Cerebellar nuclear complex (tissue), 1 donor: ENCODE data around the gene JMJD7.
A peak's percentile ranks its signal among the peaks of the same experiment; 100 is the strongest.

Experiments used
- DNase-seq, 2 experiments: peaks; one replicate each; lab custom pipeline; 2025; lab: John Stamatoyannopoulos, UW

JMJD7 gene

DNA sequence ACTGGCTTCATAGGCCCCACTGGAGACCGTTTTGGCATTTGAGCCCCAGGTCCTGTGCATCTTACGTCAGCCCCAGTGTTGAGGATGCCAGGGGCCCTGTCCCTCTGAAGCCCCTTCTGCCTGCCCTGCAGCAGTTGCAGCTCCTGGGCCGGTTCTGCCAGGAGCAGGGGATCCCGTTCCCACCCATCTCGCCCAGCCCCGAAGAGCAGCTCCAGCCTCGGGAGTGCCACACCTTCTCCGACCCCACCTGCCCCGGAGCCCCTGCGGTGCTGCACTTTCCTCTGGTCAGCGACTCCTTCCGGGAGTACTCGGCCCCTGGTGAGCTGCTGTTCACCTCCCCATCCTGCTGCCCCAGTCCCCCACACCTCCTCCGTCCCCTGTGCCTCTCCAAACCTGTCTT, 19.3 kb downstream of the JMJD7 start:
- no peak for DNase-seq

GRCh38 chr15:41847981-41848380, 20.1 kb downstream of the JMJD7 start:
- peak in 1 of 2 experiments; percentile 64 for DNase-seq

GRCh38 chr15:41848631-41849030, 20.7 kb downstream of the JMJD7 start:
- no peak for DNase-seq

GRCh38 chr15:41849204-41849603, 21.3 kb downstream of the JMJD7 start:
- no peak for DNase-seq

GRCh38 chr15:41849861-41850260, 22.0 kb downstream of the JMJD7 start:
- DNase-seq: no peak

GRCh38 chr15:41850482-41851166, 22.7 kb downstream of the JMJD7 start:
- DNase-seq: no peak

GRCh38 chr15:41851167-41851523, 23.3 kb downstream of the JMJD7 start:
- DNase-seq: no peak

DNA sequence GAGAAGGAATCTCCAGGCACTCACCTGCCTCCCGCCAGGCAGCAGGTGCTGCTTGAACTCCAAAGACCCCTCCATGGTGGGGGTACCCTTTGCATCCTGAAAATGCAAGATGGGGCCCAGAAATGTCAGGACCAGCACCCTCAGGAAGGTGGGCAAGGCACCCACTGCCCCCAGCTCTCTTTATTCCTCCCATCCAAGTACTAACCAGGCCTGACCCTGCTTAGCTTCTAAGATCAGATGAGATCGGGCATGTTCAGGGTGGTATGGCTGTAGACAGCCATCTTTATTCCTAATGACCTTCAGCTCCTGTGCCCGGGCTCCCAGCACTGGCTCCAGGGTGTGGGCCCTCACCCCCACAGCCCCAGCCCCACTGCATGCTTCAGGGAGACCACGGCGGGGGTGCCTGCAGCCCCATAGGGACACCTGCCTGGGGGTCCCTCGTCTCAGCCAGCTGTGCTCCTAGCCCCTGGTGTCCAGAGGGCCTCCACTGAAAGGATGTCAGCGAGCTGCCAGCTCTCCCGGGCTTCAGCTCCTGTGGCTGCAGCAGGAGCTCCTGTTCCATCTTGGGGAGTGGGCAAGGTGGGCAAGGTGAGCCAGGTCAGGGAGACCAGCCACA, 24.0 kb downstream of the JMJD7 start:
- DNase-seq: no peak

GRCh38 chr15:41852736-41853590, 25.1 kb downstream of the JMJD7 start:
- no peak for DNase-seq

GRCh38 chr15:41853831-41854230, 25.9 kb downstream of the JMJD7 start:
- no peak for DNase-seq

GRCh38 chr15:41854443-41854842, 26.6 kb downstream of the JMJD7 start:
- no peak for DNase-seq

- no peak for DNase-seq
These were observed 27.5 kb downstream of the JMJD7 start for GRCh38 chr15:41855261-41855961.

- no peak for DNase-seq
These were observed 28.4 kb downstream of the JMJD7 start for GRCh38 chr15:41856262-41856661.

DNA sequence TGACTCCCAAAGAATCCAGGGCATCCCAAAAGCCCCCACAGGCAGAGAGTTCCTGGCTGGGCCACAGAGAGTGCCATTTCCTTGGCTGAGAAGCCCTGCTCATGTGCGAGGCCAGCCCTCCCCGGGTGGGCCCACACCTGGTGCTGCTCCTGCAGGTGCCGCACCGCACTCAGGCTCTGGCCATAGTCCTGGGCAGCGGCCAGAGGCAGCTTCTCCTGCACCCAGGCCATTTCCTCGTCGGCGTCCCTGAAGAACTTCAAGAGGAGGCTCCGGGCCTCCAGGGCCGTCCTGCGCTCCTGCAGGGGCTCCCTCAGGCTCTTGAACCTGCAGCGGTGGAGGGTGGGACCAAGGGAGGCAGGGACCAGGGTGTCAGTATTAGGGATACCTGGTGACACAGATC, 28.8 kb downstream of the JMJD7 start:
- DNase-seq: no peak

GRCh38 chr15:41857316-41857715, 29.4 kb downstream of the JMJD7 start:
- DNase-seq: no peak

DNA sequence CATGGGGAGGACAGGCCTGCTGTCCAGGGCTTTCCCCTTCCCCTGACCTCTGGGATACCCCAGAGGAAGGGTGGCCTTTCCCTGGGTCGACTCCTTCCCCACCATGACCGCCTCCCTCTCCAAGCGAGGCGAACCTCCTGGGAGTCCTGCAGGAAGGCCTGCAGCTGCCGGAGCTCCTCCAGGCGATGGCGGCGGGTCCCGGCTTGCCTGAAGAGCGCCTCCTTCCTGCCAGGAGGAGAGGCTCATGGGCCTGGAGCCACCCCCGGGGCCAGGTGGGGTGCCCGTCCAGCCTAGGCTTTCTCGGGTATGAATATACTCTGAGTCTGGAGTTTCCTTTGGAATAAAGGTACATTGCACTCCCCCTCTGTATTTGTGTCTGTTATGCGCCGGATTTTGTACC, 30.9 kb downstream of the JMJD7 start:
- no peak for DNase-seq

- no peak for DNase-seq
These were observed 32.3 kb downstream of the JMJD7 start for GRCh38 chr15:41860049-41860828.

DNA sequence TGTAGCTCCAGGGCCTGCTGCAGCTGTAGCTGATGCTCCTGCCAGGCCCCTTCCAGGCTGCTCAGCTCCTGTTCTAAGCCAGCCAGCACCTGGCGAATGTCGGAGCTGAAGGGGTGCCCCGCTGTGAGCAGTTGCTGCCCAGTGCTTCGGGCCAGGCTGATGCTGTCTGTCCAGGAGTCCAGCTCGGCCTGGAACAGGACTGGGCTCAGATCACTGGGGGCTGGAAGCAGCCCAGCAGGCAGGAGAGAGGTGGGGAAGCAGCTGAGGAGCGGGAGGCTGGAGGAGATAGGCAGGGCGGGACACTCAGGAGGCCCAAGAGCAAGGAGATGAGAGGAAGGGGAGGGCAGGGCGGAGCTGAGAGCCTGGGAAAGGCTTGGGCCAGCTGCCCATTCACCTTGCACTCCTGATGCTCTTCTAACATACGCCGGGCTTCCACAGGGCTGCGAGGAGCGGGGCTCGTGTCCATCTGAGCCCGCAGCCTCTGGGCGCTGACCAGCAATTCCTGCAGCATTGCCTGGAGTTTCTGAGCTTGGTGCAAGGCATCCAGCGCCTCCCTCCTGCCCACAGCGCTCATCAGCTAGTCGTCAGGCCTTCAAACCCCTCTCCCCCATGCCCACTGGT, 34.0 kb downstream of the JMJD7 start:
- no peak for DNase-seq

GRCh38 chr15:41862515-41863116, 34.7 kb downstream of the JMJD7 start:
- no peak for DNase-seq

- no peak for DNase-seq
These were observed 37.7 kb downstream of the JMJD7 start for GRCh38 chr15:41865490-41866055.
